HepG2 (cell line): ENCODE data around the gene STX1B.

Experiments used
- BRCA1 ChIP-seq: sonication (generic); formaldehyde crosslinking; IDR thresholded peaks from 2 replicates; pipeline ENCODE4 v1.4.0; 2020; ENCODE audit warnings: missing genetic modification reagents
- CEBPB ChIP-seq: IDR thresholded peaks from 2 replicates; pipeline ENCODE4 v1.6.1; 2011; ENCODE audit warnings: low read depth, low read length, improper control_type of control experiment, borderline replicate concordance
- CTCF ChIP-seq: sonication (generic); formaldehyde crosslinking; IDR thresholded peaks from 2 replicates; pipeline ENCODE4 v1.5.0; 2020; ENCODE audit warnings: mild to moderate bottlenecking, missing genetic modification reagents, moderate library complexity
- ETV6 ChIP-seq: sonication (generic); formaldehyde crosslinking; conservative IDR thresholded peaks from 2 replicates; pipeline ENCODE4 v1.4.0; 2020; ENCODE audit warnings: missing genetic modification reagents
- IRF2 ChIP-seq: IDR thresholded peaks from 2 replicates; pipeline ENCODE4 v1.6.1; 2018; ENCODE audit warnings: missing genetic modification reagents, missing compliant biosample characterization
- MAZ ChIP-seq, 2 experiments: sonication (generic) in 1 of 2; formaldehyde crosslinking in 1 of 2; IDR thresholded peaks; 2 replicates each; pipeline versions ENCODE4 v1.5.0 to v1.6.1; 2012 to 2020; ENCODE audit warnings: low read depth in 2 of 2, mild to moderate bottlenecking in 2 of 2, borderline replicate concordance in 1 of 2, improper control_type of control experiment in 1 of 2, low read length in 1 of 2, missing genetic modification reagents in 1 of 2, moderate library complexity in 1 of 2
- POLR2A ChIP-seq, 2 experiments: IDR thresholded peaks; 2 replicates each; pipeline ENCODE4 v1.6.1; 2011; ENCODE audit warnings: low read depth in 2 of 2, low read length in 2 of 2, mild to moderate bottlenecking in 1 of 2, moderate library complexity in 1 of 2; ENCODE audit not compliant: insufficient read depth in 1 of 2

DNA sequence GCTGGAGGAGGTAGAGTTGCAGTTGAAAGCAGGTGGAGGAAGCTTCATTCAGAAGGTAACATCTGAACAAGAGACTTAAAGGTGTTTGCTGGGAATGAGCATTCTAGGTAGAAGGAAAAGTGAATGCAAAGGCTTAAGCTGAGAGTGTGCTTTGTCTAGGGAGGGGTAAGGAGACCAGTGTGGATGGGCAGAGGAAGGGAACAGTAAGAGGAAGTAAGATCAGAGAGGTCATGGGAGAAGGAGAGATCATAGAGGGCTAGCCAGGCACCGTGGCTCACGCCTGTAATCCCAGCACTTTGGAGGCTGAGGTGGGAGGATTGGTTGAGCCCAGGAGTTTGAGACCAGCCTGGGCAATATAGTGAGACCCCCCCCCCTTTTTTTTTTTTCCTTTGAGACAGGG lies 26.3 kb upstream of the STX1B start:
- TF ChIP-seq CTCF (CRISPR knock-in tag): no peak
- TF ChIP-seq POLR2A (IDR thresholded peaks at IDR 0.05; ENCODE audit: insufficient read depth in 1 of 2, low read depth in 2 of 2, low read length in 2 of 2): no peak
- TF ChIP-seq CEBPB: no peak
- TF ChIP-seq ETV6 (CRISPR knock-in tag): no peak
- TF ChIP-seq IRF2 (CRISPR knock-in tag): no peak
- no peak for TF ChIP-seq BRCA1
- no peak for TF ChIP-seq MAZ (IDR thresholded peaks at IDR 0.05; ENCODE audit: borderline replicate concordance, low read depth, low read length)
- TF ChIP-seq MAZ (CRISPR knock-in tag; IDR thresholded peaks at IDR 0.05; ENCODE audit: low read depth): no peak
